ENCODE data around the gene JAK3. TPM values are rescaled to one million over a fixed set of nuclear protein-coding genes. Genes with fewer than 3 reads are reported as not detected.
A peak's percentile ranks its signal among the peaks of the same experiment; 100 is the strongest.

The JAK3 gene
- total and polyA plus RNA-seq, 2 of the 13 experiments (the other 11 are each of a cell fraction or from before 2014, with no cell fraction given): 3.4 to 18.6 TPM

- FAIRE-seq (no peak), DNase-seq (ENCODE audit: low spot score) (no peak), ATAC-seq (no peak)
- Histone ChIP-seq H3K9me3 (ENCODE audit: low read length) (no peaks in the 10 kb centered on the region), H3K27me3 (ENCODE audit: control insufficient read depth in 1 of 2, insufficient read depth in 2 of 2, low read length in 2 of 2) (peaks cover 6 to 38% of the 10 kb centered on the region in 2 experiments), H3K9ac (ENCODE audit: insufficient read depth, low read depth, low read length) (no peak within 1 kb of the TSS), H3K36me3 (replicated peaks in 1 of 2; ENCODE audit: control insufficient read depth in 1 of 2, insufficient read depth in 2 of 2, low read length in 2 of 2) (no peaks in the 10 kb centered on the region), H3K4me1 (ENCODE audit: insufficient read depth, low read length) (peaks cover 26% of the 10 kb centered on the region), H4K20me1 (ENCODE audit: insufficient read depth, low read length) (no peaks in the 10 kb centered on the region), H2AFZ (ENCODE audit: low read length) (no peak within 1 kb of the TSS), H3K4me3 (replicated peaks in 1 of 3; ENCODE audit: insufficient read depth in 1 of 3, low read depth in 2 of 3, low read length in 3 of 3) (peak within 1 kb of the TSS in 1 of 3 experiments; percentile 55; a peak in 2 of 6 replicates), H3K27ac (ENCODE audit: extremely low read length, insufficient read depth, low read length) (no peak within 1 kb of the TSS), H3K79me2 (ENCODE audit: insufficient read depth, low read length) (no peaks in the 10 kb centered on the region), H3K4me2 (ENCODE audit: low read depth, low read length) (peak within 1 kb of the TSS; percentile 49)
- POLR2A ChIA-PET: interaction anchor here (0.7 to 4.3 kb wide), 2 partner anchors 12 to 126 kb away, joined by 3 to 26 read pairs; partner anchors contain the start of gene RPL18A
- in situ Hi-C loops (cut with HindIII; ENCODE audit: extremely low pct_ligation_motif_present, low pct_unique_long_range_greater_than_20kb) (no loop called here), intact Hi-C loops (cut with micrococcal nuclease; ENCODE audit: unreplicated experiment) (loop anchor here (5.0 kb wide), 1 partner anchor 125 kb away; no protein-coding TSS in a partner anchor)
- TF ChIP-seq ERF (CRISPR knock-in tag; IDR thresholded peaks at IDR 0.05) (no peak), EZH2 (conservative IDR thresholded peaks at IDR 0.05; ENCODE audit: low read depth, low read length) (0 out of 2 replicates have a peak, but pooled peaks have one; percentile 1)
- CTCF ChIA-PET (ENCODE audit: low intra/inter-chr PET ratio, low total read pairs): interaction anchor here (3.6 kb wide), 1 partner anchor 61 kb away, joined by 32 read pairs; the partner anchor contains the start of gene CCDC124
- 0% methylated on average over 1 of the region's 26 CpGs for WGBS (ENCODE audit: low lambda C conversion rate)
- BruUV-seq (replicated peaks): no TSS peak
Observed at GRCh38 chr19:17871878-17872250, 24.1 kb upstream of the JAK3 start, which contains the start of gene SLC5A5. SLC5A5 (plus strand) TSS chr19:17871945; CDS start chr19:17872320, 375 bp downstream.

GRCh38 chr19:17871032-17871877, 23.5 kb upstream of the JAK3 start:
- Histone ChIP-seq H3K9ac (ENCODE audit: insufficient read depth, low read depth, low read length) (no peak overlapping the region), H4K20me1 (ENCODE audit: insufficient read depth, low read length) (no peaks in the 10 kb centered on the region), H3K4me2 (ENCODE audit: low read depth, low read length) (peak overlapping the region; percentile 49; the same call in 1 of the 2 replicates), H3K4me1 (ENCODE audit: insufficient read depth, low read length) (peaks cover 32% of the 10 kb centered on the region), H3K4me3 (replicated peaks in 1 of 3; ENCODE audit: insufficient read depth in 1 of 3, low read depth in 2 of 3, low read length in 3 of 3) (no peak overlapping the region), H3K79me2 (ENCODE audit: insufficient read depth, low read length) (no peaks in the 10 kb centered on the region), H3K9me3 (ENCODE audit: low read length) (no peaks in the 10 kb centered on the region), H3K27me3 (ENCODE audit: control insufficient read depth in 1 of 2, insufficient read depth in 2 of 2, low read length in 2 of 2) (peaks cover 6 to 38% of the 10 kb centered on the region in 2 experiments; a peak in 4 of 5 replicates), H3K27ac (ENCODE audit: extremely low read length, insufficient read depth, low read length) (no peak overlapping the region), H2AFZ (ENCODE audit: low read length) (no peak overlapping the region), H3K36me3 (replicated peaks in 1 of 2; ENCODE audit: control insufficient read depth in 1 of 2, insufficient read depth in 2 of 2, low read length in 2 of 2) (no peaks in the 10 kb centered on the region)
- FAIRE-seq (no peak), DNase-seq (ENCODE audit: low spot score) (no peak), ATAC-seq (no peak)
- POLR2A ChIA-PET: interaction anchor here (0.7 to 4.3 kb wide), 3 partner anchors 12 to 127 kb away, joined by 3 to 26 read pairs (median 9); partner anchors contain the start of genes CCDC124 and RPL18A
- CTCF ChIA-PET (ENCODE audit: low intra/inter-chr PET ratio, low total read pairs): interaction anchor here (1.2 to 3.6 kb wide), 3 partner anchors 61 to 126 kb away, joined by 4 to 32 read pairs (median 10); partner anchors contain the start of gene CCDC124
- intact Hi-C loops (cut with micrococcal nuclease; ENCODE audit: unreplicated experiment) (loop anchor here (5.0 kb wide), 1 partner anchor 126 kb away; no protein-coding TSS in a partner anchor), in situ Hi-C loops (cut with HindIII; ENCODE audit: extremely low pct_ligation_motif_present, low pct_unique_long_range_greater_than_20kb) (no loop called here)
- no TSS peak for BruUV-seq (replicated peaks)
- 45% methylated on average over 6 of the region's 10 CpGs for WGBS (ENCODE audit: low lambda C conversion rate)
- no peak for TF ChIP-seq ZNF142 (CRISPR knock-in tag; IDR thresholded peaks at IDR 0.05)
- no peak for TF ChIP-seq ADNP (CRISPR knock-in tag; IDR thresholded peaks at IDR 0.05)
- no peak for TF ChIP-seq ZNF589 (CRISPR knock-in tag; conservative IDR thresholded peaks at IDR 0.05)
- no peak for TF ChIP-seq NFIB (CRISPR knock-in tag; IDR thresholded peaks at IDR 0.05; ENCODE audit: borderline replicate concordance)
- no peak for TF ChIP-seq ZNF563 (CRISPR knock-in tag; IDR thresholded peaks at IDR 0.05)
- no peak for TF ChIP-seq ZNF225 (CRISPR knock-in tag; IDR thresholded peaks at IDR 0.05)
- TF ChIP-seq RCOR2 (CRISPR knock-in tag; IDR thresholded peaks at IDR 0.05): no peak
- no peak for TF ChIP-seq NFIC (IDR thresholded peaks at IDR 0.05; ENCODE audit: low read length)
- TF ChIP-seq HNRNPL (IDR thresholded peaks at IDR 0.05; ENCODE audit: low read depth, low read length): no peak
